ENCODE measurements around the gene GPR87. TPM values are rescaled to one million over a fixed set of nuclear protein-coding genes. Genes with fewer than 3 reads are reported as not detected.

The GPR87 gene
- total RNA-seq, 8 experiments from 2014 or later: 0.17 to 1.9 (median 0.88) TPM

Other genes starting within 250 kb of the GPR87 start
- 10 to 100 TPM in 4 of 8 experiments, 1 to 10 TPM in 4; 5.9 to 15.7 (median 10.0) TPM for gene MED12L, start 231.2 kb downstream of the GPR87 start, total RNA-seq
- gene GPR171, start 113.6 kb downstream of the GPR87 start, total RNA-seq: 1 to 10 TPM in 7 of 8 experiments, under 1 TPM in 1; 0.92 to 4.9 (median 2.0) TPM
- 1 to 10 TPM in 5 of 8 experiments, under 1 TPM in 3; 0.29 to 5.6 (median 1.3) TPM for gene P2RY14, start 38.3 kb downstream of the GPR87 start, total RNA-seq
- gene P2RY13, start 12.7 kb upstream of the GPR87 start, total RNA-seq: 1 to 10 TPM in 2 of 8 experiments, under 1 TPM in 6; 0.13 to 1.8 (median 0.74) TPM
- 1 to 10 TPM in 1 of 8 experiments, under 1 TPM in 7; 0.21 to 1.3 (median 0.78) TPM for gene P2RY12, start 67.9 kb upstream of the GPR87 start, total RNA-seq
- 1 to 10 TPM in 3 of 8 experiments, under 1 TPM in 5; 0.17 to 8.1 (median 0.77) TPM for gene IGSF10, start 144.2 kb upstream of the GPR87 start, total RNA-seq

Measured in motor neuron (in vitro differentiated cells).